Fibroblast of the conjunctiva (primary cell): ENCODE results near the gene DNAI1.
"Not testable (repeated sequence)": the region's sequence is repeated elsewhere in the genome, so short reads cannot be mapped to it uniquely, and the experiment has no call there.

Experiments used
- DNase-seq: peaks from one replicate; pipeline ENCODE4 v3.0.0-alpha.2; 2010; ENCODE audit warnings: low read depth

DNAI1 gene

GRCh38 chr9:34458013-34458958 is at the start of gene DNAI1, which contains the start of gene FAM219A:
Gene DNAI1 (plus strand): TSS chr9:34458805. CDS start chr9:34459006, 201 bp downstream.
Gene FAM219A (minus strand): TSS chr9:34458570. CDS start chr9:34458263, 307 bp downstream.
- peak; percentile 97 for DNase-seq

GRCh38 chr9:34409154-34409553 is 49.5 kb upstream of the DNAI1 start:
- no peak for DNase-seq

DNA sequence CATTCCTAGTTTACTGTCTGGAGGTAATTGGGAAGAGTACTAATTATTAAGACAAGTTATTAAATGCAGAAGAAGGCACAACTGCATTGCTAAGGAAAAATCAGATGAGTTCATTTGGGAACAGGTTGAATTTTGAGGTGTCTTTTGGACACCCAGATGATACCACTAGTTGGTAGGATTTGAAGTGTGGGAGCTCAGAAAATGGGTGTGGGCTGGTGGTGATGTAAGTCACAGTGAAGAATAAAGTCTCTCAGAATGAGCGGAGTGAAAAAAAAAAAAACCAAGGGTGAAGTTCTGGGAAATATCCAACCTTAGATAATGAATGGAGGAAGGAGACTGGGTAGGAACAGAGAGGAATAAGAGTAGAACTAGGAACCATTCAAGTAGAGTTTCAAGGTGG is 46.3 kb upstream of the DNAI1 start:
- DNase-seq: no peak

DNA sequence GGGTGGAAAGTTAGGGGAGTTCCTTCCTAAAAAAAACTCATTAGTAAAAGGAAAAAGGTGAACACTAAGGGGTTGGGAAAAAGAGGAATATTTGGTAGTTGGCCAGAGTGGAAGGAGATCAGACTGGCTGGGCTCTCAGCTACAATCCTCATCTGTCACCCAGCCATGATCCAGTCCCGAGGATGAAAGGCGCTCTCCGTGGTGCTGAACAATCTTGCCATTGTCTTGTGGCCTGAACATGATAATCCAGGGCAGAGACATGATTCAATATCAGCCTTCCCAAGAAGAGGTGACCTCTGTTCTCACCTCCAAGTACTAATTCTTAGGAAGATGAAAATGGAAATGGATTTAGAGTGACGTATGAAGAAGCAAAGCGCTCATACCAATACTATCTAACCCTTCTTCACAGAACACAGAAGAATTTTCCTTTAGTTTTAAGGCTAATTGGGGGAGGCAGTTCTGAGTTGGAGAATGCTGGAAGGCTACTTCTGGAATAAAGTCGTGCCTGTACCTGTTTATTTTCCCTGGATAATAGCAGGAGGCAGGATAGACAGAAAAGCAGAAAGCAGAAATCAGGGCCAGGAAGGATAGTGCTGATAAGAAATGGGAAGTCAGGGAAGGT is 45.3 kb upstream of the DNAI1 start:
- DNase-seq: no peak

GRCh38 chr9:34417734-34418133 is 40.9 kb upstream of the DNAI1 start:
- no peak for DNase-seq

DNA sequence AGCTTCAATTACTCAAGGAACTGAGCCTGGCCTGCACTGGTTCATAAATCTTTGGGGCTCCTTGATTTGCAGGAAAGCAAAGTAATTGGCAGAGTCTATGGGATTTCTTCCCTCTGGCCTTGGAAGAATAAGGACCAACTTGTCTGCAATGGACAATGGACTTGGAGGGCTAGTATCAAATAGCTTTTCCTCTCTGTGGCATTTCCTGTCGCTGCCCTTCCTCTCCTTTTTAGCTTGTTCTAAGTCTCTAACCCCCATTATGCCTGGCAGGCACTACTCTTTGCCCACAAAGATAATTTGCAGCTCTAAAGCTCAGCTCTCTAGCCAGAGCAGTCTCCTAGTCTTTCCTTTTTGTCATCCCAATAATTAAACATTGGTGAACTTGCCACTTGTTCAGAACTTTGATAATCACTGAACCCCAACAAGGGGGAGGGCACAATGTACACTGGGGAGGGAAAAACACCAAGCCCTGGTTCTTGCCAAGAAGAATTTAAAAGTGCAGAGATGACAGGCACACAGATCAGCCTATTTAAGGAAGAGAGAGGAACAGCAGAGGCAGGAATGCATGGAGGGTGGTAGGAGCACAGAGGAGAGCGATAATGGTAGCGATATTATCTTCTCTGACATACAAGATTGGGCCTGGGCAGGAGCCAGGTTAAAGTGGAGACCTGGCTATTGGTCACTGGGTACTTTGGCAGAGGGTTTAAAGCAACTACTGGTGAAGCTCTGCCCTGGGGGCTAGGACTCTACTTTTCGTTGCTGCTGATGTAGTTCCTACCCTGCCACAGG is 38.7 kb upstream of the DNAI1 start:
- no peak for DNase-seq

GRCh38 chr9:34426347-34427074 is 32.1 kb upstream of the DNAI1 start:
- no peak for DNase-seq

DNA sequence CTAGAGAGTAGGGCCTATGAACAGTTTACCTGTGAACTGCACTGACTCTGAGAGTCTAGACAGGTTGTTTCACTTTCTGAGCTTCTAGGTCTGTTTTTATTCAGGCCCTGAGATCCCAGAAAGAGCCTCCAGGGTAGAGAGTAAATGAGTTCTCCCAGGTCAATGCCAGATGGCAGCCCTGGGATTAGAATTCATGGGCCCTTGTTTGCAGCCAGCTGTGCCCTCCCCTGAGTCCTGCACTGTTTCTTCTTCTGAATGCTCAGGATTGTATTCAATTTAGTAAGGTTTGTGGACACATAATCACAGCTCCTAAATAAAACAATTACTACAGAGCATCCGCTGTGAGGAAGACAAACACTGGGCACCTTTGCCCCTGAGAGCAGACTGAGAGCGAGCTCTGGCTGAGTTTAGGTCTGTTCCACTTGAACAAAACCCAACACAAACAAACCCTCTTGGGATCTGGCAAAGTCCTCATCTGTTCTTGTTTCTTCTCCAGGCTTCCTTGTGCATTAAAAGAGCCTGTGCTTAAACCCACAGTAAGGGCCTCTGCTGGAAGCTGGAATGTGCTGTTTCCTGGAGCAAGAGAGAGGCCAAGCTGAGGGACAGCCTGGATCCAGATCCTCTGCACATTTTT is 30.2 kb upstream of the DNAI1 start:
- peak; percentile 13 for DNase-seq

DNA sequence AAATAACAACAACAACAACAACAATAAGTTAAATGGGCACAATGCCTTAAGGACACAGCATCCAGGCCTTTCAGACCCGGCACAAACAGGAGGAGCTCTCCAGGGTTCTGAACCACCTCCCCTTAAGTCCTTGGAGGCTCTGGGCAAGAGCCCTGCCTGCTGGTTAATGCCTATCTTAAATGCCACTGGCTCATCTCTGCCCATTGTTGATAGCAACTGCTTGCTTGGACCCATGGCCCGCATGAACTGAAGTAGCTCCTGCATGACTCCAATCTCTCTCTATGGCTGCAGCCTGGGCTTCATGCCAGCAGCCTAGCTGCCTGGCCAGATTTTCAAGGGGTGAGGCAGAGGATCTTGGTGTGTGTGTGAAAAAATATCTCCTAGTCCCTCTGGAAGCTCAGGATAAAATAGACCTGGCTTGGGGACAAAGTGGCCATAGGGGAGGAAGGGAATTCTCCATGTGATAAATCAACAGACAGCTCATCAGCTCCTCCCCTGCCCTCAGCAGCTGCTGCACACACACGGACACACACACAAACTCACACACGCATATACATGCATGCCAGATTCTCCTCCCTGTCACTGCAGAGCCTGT is 27.7 kb upstream of the DNAI1 start:
- peak; percentile 58 for DNase-seq

DNA sequence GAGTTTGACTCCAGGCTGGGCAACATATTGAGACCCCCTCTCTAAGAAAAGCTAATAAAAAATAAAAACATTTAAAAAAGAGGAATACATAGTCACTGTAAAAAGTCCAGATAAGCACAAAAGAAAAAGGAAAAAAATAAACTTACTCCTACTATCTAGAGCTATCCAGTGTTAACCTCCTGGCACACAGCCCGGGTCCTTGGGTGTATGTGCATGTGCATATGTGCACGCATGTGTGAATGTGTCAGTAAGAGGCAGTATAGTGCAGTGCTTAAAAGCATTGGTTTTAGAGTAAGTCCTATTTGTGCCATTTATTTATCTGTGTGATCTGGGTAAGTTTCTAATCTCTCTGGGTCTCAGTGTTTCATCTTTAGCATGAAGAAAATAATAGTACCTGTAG is 26.9 kb upstream of the DNAI1 start:
- DNase-seq: no peak

- DNase-seq: peak; percentile 80
These were observed 21.3 kb upstream of the DNAI1 start for GRCh38 chr9:34437006-34437925.

DNA sequence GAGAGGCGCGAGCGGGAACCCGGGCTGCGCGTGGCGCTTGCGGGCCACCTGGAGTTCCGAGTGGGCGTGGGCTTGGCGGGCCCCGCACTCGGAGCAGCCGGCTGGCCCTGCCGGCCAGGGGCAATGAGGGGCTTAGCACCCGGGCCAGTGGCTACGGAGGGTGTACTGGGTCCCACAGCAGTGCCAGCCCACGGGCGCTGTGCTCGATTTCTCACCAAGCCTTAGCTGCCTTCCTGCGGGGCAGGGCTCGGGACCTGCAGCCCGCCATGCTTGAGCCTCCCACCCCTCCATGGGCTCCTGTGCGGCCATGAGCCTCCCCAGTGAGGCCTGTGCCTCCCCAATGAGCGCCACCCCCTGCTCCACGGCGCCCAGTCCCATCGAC is 20.7 kb upstream of the DNAI1 start:
- not testable (repeated sequence) for DNase-seq

DNA sequence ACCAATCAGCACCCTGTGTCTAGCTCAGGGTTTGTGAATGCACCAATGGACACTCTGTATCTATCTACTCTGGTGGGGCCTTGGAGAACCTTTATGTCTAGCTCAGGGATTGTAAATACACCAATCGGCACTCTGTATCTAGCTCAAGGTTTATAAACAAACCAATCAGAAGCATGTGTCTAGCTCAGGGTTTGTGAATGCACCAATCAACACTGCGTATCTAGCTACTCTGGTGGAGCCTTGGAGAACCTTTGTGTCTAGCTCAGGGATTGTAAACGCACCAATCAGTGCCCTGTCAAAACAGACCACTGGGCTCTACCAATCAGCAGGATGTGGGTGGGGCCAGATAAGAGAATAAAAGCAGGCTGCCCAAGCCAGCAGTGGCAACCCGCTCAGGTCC is 20.1 kb upstream of the DNAI1 start:
- DNase-seq: not testable (repeated sequence)

GRCh38 chr9:34440017-34440416 is 18.6 kb upstream of the DNAI1 start:
- no peak for DNase-seq

- no peak for DNase-seq
These were observed 15.8 kb upstream of the DNAI1 start for GRCh38 chr9:34442770-34443169.

- DNase-seq: no peak
These were observed 15.1 kb upstream of the DNAI1 start for GRCh38 chr9:34443533-34443932.

- DNase-seq: no peak
These were observed 14.6 kb upstream of the DNAI1 start for GRCh38 chr9:34443976-34444375.

- no peak for DNase-seq
These were observed 12.1 kb upstream of the DNAI1 start for GRCh38 chr9:34446468-34446891.

GRCh38 chr9:34446951-34447350 is 11.7 kb upstream of the DNAI1 start:
- no peak for DNase-seq

DNA sequence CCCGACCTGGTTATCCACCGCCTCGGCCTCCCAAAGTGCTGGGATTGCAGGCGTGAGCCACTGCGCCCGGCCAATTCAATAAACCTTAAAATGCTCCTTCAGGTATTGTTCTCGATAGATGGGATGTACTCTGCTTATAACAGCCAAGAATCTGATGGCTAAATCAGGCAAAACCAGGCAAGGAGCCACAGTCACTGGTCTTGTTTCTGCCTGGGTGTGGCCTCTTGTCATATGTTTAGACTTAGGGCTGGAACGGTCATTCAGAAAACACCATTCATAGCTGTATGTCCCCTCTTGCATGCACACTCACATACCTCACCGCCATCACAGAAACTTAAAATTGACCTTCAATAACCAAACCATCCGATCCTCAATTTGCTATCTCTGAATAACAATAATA is 8.0 kb upstream of the DNAI1 start:
- DNase-seq: no peak
